Forelimb muscle (tissue), 1 donor: ENCODE data around the gene CDH23. TPM values are rescaled to one million over a fixed set of nuclear protein-coding genes. Genes with fewer than 3 reads are reported as not detected.

Experiments used
- DNase-seq: peaks from one replicate; pipeline ENCODE4 v3.0.0-alpha.2; 2013; ENCODE audit warnings: low read depth
- polyA plus RNA-seq: library from polyadenylated mRNA; unstranded; fragments of 120-200 nt; gene quantifications from one replicate; pipeline ENCODE4 v1.2.1, GENCODE V29; 2013; ENCODE audit not compliant: insufficient read length

Gene CDH23
- polyA plus RNA-seq, 1 donor: 4.1 TPM

GRCh38 chr10:71392791-71393781, 3.6 kb upstream of the CDH23 start:
- no peak for DNase-seq

GRCh38 chr10:71393841-71394475, 2.8 kb upstream of the CDH23 start:
- no peak for DNase-seq

GRCh38 chr10:71394926-71395562, 1.7 kb upstream of the CDH23 start:
- DNase-seq: no peak

GRCh38 chr10:71395621-71396020, 1.1 kb upstream of the CDH23 start:
- no peak for DNase-seq

- no peak for DNase-seq
These were observed 523 bp upstream of the CDH23 start for GRCh38 chr10:71396084-71396710.

- DNase-seq: no peak
These were observed 834 bp downstream of the CDH23 start for GRCh38 chr10:71397296-71398212.

- no peak for DNase-seq
These were observed 2.3 kb downstream of the CDH23 start for GRCh38 chr10:71398976-71399375.

GRCh38 chr10:71399946-71400345, 3.2 kb downstream of the CDH23 start:
- no peak for DNase-seq

GRCh38 chr10:71401056-71401455, 4.3 kb downstream of the CDH23 start:
- no peak for DNase-seq

- no peak for DNase-seq
These were observed 5.3 kb downstream of the CDH23 start for GRCh38 chr10:71402005-71402404.

- no peak for DNase-seq
These were observed 8.0 kb downstream of the CDH23 start for GRCh38 chr10:71404503-71405295.

GRCh38 chr10:71406878-71407277, 10.2 kb downstream of the CDH23 start:
- DNase-seq: no peak

GRCh38 chr10:71408436-71409225, 11.9 kb downstream of the CDH23 start:
- DNase-seq: no peak

- DNase-seq: no peak
These were observed 12.9 kb downstream of the CDH23 start for GRCh38 chr10:71409516-71410104.

GRCh38 chr10:71413581-71413980, 16.9 kb downstream of the CDH23 start:
- no peak for DNase-seq

GRCh38 chr10:71414359-71414758, 17.6 kb downstream of the CDH23 start:
- no peak for DNase-seq

GRCh38 chr10:71419002-71419540, 22.4 kb downstream of the CDH23 start:
- DNase-seq: no peak

GRCh38 chr10:71419750-71420149, 23.0 kb downstream of the CDH23 start:
- no peak for DNase-seq

GRCh38 chr10:71421075-71421434, 24.3 kb downstream of the CDH23 start:
- no peak for DNase-seq
